ENCODE data around the gene PGM1.

GRCh38 chr1:63674238-63674864 lies 81.1 kb downstream of the PGM1 start:
- TF ChIP-seq CTCF (IDR thresholded peaks at IDR 0.05; ENCODE audit: extremely low read depth in 1 of 2, insufficient read depth in 1 of 2, low read depth in 1 of 2, low read length in 2 of 2): peak; percentile 74 to 83
- TF ChIP-seq POLR2A (IDR thresholded peaks at IDR 0.05; ENCODE audit: low read depth, low read length): no peak
- TF ChIP-seq POLR2AphosphoS5 (IDR thresholded peaks at IDR 0.05; ENCODE audit: insufficient read depth, low read depth, low read length): no peak
- no peak for TF ChIP-seq EZH2 (IDR thresholded peaks at IDR 0.05; ENCODE audit: borderline replicate concordance, low read depth, low read length, severe bottlenecking)
- no peak for TF ChIP-seq MYC (IDR thresholded peaks at IDR 0.05; ENCODE audit: low read depth, low read length)
- TF ChIP-seq, protein P1, sequence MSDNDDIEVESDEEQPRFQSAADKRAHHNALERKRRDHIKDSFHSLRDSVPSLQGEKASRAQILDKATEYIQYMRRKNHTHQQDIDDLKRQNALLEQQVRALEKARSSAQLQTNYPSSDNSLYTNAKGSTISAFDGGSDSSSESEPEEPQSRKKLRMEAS (IDR thresholded peaks at IDR 0.05; ENCODE audit: insufficient read depth, insufficient read length): no peak
- TF ChIP-seq FOS (IDR thresholded peaks at IDR 0.05; ENCODE audit: borderline replicate concordance, insufficient read depth, low read length): peak; percentile 72
- peak; percentile 48 for TF ChIP-seq JUN (IDR thresholded peaks at IDR 0.05; ENCODE audit: borderline replicate concordance, insufficient read depth, insufficient read length, low read depth)

Measured in endothelial cell of umbilical vein (primary cell).